ENCODE measurements around the gene LRFN4. TPM values are rescaled to one million over a fixed set of nuclear protein-coding genes. Genes with fewer than 3 reads are reported as not detected.
A peak's percentile ranks its signal among the peaks of the same experiment; 100 is the strongest.

Gene LRFN4
- total and polyA plus RNA-seq, 2 of the 13 experiments (the other 11 are each of a cell fraction or from before 2014, with no cell fraction given) = 1.3 to 6.8 TPM

GRCh38 chr11:66854729-66855211 is 2.1 kb upstream of the LRFN4 start:
- FAIRE-seq (no peak), ATAC-seq (no peak), DNase-seq (ENCODE audit: low spot score) (no peak)
- no TSS peak for BruUV-seq (replicated peaks)
- H3K4me1 ChIP-seq (ENCODE audit: insufficient read depth, low read length) = peaks cover 11% of the 10 kb centered on the region
- H3K4me2 ChIP-seq (ENCODE audit: low read depth, low read length) = no peak overlapping the region
- no peaks in the 10 kb centered on the region for H3K9me3 ChIP-seq (ENCODE audit: low read length)
- WGBS (ENCODE audit: low lambda C conversion rate) = 99% methylated on average over 13 of the region's 15 CpGs
- no peak overlapping the region for H3K9ac ChIP-seq (ENCODE audit: insufficient read depth, low read depth, low read length)
- intact Hi-C loops (cut with micrococcal nuclease; ENCODE audit: unreplicated experiment) = no loop called here
- H3K36me3 ChIP-seq (replicated peaks in 1 of 2; ENCODE audit: control insufficient read depth in 1 of 2, insufficient read depth in 2 of 2, low read length in 2 of 2) = peaks cover 9 to 10% of the 10 kb centered on the region in 2 experiments; a peak in 3 of 5 replicates
- ChIA-PET CTCF (ENCODE audit: low intra/inter-chr PET ratio, low total read pairs) (no interaction called here), POLR2A (interaction anchor here (1.4 to 2.7 kb wide), 3 partner anchors 11 to 121 kb away, joined by 5 to 24 read pairs (median 6); partner anchors contain the start of genes C11orf86 and RCE1)
- H3K4me3 ChIP-seq (replicated peaks in 1 of 3; ENCODE audit: insufficient read depth in 1 of 3, low read depth in 2 of 3, low read length in 3 of 3) = no peak overlapping the region
- no peaks in the 10 kb centered on the region for H3K79me2 ChIP-seq (ENCODE audit: insufficient read depth, low read length)
- no peak overlapping the region for H3K27ac ChIP-seq (ENCODE audit: extremely low read length, insufficient read depth, low read length)
- TF ChIP-seq CREB3 (CRISPR knock-in tag; IDR thresholded peaks at IDR 0.05) (no peak), RXRB (CRISPR knock-in tag; IDR thresholded peaks at IDR 0.05; ENCODE audit: borderline replicate concordance) (no peak), POLR2G (IDR thresholded peaks at IDR 0.05; ENCODE audit: low read depth, low read length) (0 out of 2 replicates have a peak, but pooled peaks have one; percentile 33), IKZF4 (CRISPR knock-in tag; IDR thresholded peaks at IDR 0.05; ENCODE audit: borderline replicate concordance, low read depth, not compliant biosample characterization) (no peak), ZNF557 (CRISPR knock-in tag; IDR thresholded peaks at IDR 0.05) (no peak), PHF8 (CRISPR knock-in tag; IDR thresholded peaks at IDR 0.05) (no peak), ZNF549 (CRISPR knock-in tag; IDR thresholded peaks at IDR 0.05) (no peak), AGO2 (optimal IDR thresholded peaks at IDR 0.05; ENCODE audit: low read depth, low read length) (peak; percentile 22), NR2F1 (CRISPR knock-in tag; IDR thresholded peaks at IDR 0.05) (no peak), CHD2 (IDR thresholded peaks at IDR 0.05; ENCODE audit: low read depth, low read length) (no peak), ZNF274 (CRISPR knock-in tag; IDR thresholded peaks at IDR 0.05) (no peak), SOX5 (CRISPR knock-in tag; IDR thresholded peaks at IDR 0.05; ENCODE audit: borderline replicate concordance) (no peak), SRY (CRISPR knock-in tag; IDR thresholded peaks at IDR 0.05) (no peak), LRRFIP1 (CRISPR knock-in tag; conservative IDR thresholded peaks at IDR 0.05) (no peak), HCFC1 (IDR thresholded peaks at IDR 0.05; ENCODE audit: low read depth, low read length) (no peak)
- TF ChIP-seq, protein P1, sequence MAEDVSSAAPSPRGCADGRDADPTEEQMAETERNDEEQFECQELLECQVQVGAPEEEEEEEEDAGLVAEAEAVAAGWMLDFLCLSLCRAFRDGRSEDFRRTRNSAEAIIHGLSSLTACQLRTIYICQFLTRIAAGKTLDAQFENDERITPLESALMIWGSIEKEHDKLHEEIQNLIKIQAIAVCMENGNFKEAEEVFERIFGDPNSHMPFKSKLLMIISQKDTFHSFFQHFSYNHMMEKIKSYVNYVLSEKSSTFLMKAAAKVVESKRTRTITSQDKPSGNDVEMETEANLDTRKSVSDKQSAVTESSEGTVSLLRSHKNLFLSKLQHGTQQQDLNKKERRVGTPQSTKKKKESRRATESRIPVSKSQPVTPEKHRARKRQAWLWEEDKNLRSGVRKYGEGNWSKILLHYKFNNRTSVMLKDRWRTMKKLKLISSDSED (CRISPR knock-in tag; IDR thresholded peaks at IDR 0.05) = no peak
- TF ChIP-seq, protein P2, sequence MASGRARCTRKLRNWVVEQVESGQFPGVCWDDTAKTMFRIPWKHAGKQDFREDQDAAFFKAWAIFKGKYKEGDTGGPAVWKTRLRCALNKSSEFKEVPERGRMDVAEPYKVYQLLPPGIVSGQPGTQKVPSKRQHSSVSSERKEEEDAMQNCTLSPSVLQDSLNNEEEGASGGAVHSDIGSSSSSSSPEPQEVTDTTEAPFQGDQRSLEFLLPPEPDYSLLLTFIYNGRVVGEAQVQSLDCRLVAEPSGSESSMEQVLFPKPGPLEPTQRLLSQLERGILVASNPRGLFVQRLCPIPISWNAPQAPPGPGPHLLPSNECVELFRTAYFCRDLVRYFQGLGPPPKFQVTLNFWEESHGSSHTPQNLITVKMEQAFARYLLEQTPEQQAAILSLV (CRISPR knock-in tag; IDR thresholded peaks at IDR 0.05; ENCODE audit: borderline replicate concordance) = no peak
- TF ChIP-seq, protein P3, sequence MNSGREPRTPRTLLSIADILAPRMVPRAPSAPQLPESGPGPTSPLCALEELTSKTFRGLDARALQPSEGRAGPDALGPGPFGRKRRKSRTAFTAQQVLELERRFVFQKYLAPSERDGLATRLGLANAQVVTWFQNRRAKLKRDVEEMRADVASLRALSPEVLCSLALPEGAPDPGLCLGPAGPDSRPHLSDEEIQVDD (CRISPR knock-in tag; IDR thresholded peaks at IDR 0.05; ENCODE audit: borderline replicate concordance) = no peak
- no peaks in the 10 kb centered on the region for H4K20me1 ChIP-seq (ENCODE audit: insufficient read depth, low read length)
- no peaks in the 10 kb centered on the region for H3K27me3 ChIP-seq (ENCODE audit: control insufficient read depth in 1 of 2, insufficient read depth in 2 of 2, low read length in 2 of 2)
- H2AFZ ChIP-seq (ENCODE audit: low read length) = no peak overlapping the region
- in situ Hi-C loops (cut with HindIII; ENCODE audit: extremely low pct_ligation_motif_present, low pct_unique_long_range_greater_than_20kb) = no loop called here
